ENCODE measurements around the gene NEB.

GRCh38 chr2:151568501-151568900 lies 165.8 kb downstream of the NEB start:
- TF ChIP-seq POLR2A (IDR thresholded peaks at IDR 0.05) = no peak
- TF ChIP-seq, protein P1, sequence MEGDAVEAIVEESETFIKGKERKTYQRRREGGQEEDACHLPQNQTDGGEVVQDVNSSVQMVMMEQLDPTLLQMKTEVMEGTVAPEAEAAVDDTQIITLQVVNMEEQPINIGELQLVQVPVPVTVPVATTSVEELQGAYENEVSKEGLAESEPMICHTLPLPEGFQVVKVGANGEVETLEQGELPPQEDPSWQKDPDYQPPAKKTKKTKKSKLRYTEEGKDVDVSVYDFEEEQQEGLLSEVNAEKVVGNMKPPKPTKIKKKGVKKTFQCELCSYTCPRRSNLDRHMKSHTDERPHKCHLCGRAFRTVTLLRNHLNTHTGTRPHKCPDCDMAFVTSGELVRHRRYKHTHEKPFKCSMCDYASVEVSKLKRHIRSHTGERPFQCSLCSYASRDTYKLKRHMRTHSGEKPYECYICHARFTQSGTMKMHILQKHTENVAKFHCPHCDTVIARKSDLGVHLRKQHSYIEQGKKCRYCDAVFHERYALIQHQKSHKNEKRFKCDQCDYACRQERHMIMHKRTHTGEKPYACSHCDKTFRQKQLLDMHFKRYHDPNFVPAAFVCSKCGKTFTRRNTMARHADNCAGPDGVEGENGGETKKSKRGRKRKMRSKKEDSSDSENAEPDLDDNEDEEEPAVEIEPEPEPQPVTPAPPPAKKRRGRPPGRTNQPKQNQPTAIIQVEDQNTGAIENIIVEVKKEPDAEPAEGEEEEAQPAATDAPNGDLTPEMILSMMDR (IDR thresholded peaks at IDR 0.05) = no peak

All from gastroesophageal sphincter (tissue), 3 donors.